DOHH2 (cell line): ENCODE measurements around the gene CETN1.
A peak's percentile ranks its signal among the peaks of the same experiment; 100 is the strongest.

Source experiments
- H3F3A ChIP-seq: fragments of 200-600 bp; sonication (generic), shearing (Covaris generic); 2 replicates; pipeline ENCODE4 v1.6.0; 2016; ENCODE audit warnings: antibody characterized with exemption, mild to moderate bottlenecking; ENCODE audit not compliant: control insufficient read depth, insufficient read depth
- H3K27ac ChIP-seq: fragments of 200-600 bp; sonication (generic); 2 replicates; pipeline ENCODE4 v1.5.1; 2014; ENCODE audit warnings: low read depth, mild to moderate bottlenecking, low read length, moderate library complexity
- H3K27me3 ChIP-seq: fragments of 200-600 bp; sonication (generic); 2 replicates; pipeline ENCODE4 v1.6.1; 2014; ENCODE audit warnings: mild to moderate bottlenecking, low read length, mixed read lengths; ENCODE audit not compliant: control insufficient read depth
- H3K36me3 ChIP-seq: fragments of 200-600 bp; sonication (generic); 2 replicates; pipeline ENCODE4 v1.6.1; 2014; ENCODE audit warnings: mild to moderate bottlenecking, low read length, moderate library complexity, mixed read lengths; ENCODE audit not compliant: control insufficient read depth
- H3K4me1 ChIP-seq: fragments of 200-600 bp; sonication (generic); 2 replicates; pipeline ENCODE4 v1.6.1; 2014; ENCODE audit warnings: mild to moderate bottlenecking, low read length, mixed read lengths; ENCODE audit not compliant: control insufficient read depth
- H3K4me2 ChIP-seq: fragments of 200-600 bp; sonication (generic); 2 replicates; pipeline ENCODE4 v1.6.0; 2014; ENCODE audit warnings: mild to moderate bottlenecking, low read length, moderate library complexity
- H3K4me3 ChIP-seq: fragments of 200-600 bp; sonication (generic); 2 replicates; pipeline ENCODE4 v1.5.1; 2014; ENCODE audit warnings: mild to moderate bottlenecking, low read length, mixed read lengths
- H3K79me2 ChIP-seq: fragments of 200-600 bp; sonication (generic); 2 replicates; pipeline ENCODE4 v1.6.1; 2014; ENCODE audit warnings: mild to moderate bottlenecking, low read length, mixed read lengths; ENCODE audit not compliant: control insufficient read depth
- H3K9me2 ChIP-seq: fragments of 200-600 bp; sonication (generic); replicated peaks from 2 replicates; pipeline ENCODE4 v1.6.1; 2014; ENCODE audit warnings: mild to moderate bottlenecking, low read length, mixed read lengths; ENCODE audit not compliant: control insufficient read depth
- H3K9me3 ChIP-seq: fragments of 200-600 bp; sonication (generic); 2 replicates; pipeline ENCODE4 v1.6.1; 2014; ENCODE audit warnings: antibody characterized with exemption, low read length, mixed read lengths; ENCODE audit not compliant: control insufficient read depth, insufficient read depth
- H4K20me1 ChIP-seq: fragments of 200-600 bp; sonication (generic); 2 replicates; pipeline ENCODE4 v1.6.0; 2014; ENCODE audit warnings: low read depth, mild to moderate bottlenecking, antibody characterized with exemption, low read length, moderate library complexity; ENCODE audit not compliant: control insufficient read depth, insufficient read depth
- CTCF ChIP-seq: fragments of 200-600 bp; sonication (generic); IDR thresholded peaks from one replicate; pipeline ENCODE4 v1.5.1; 2014; ENCODE audit warnings: antibody characterized with exemption, mild to moderate bottlenecking, low read depth, low read length; ENCODE audit not compliant: poor library complexity, severe bottlenecking
- EZH2phosphoT487 ChIP-seq: fragments of 200-600 bp; sonication (generic); IDR thresholded peaks from 2 replicates; pipeline ENCODE4 v1.6.1; 2017; ENCODE audit warnings: borderline replicate concordance, mild to moderate bottlenecking, antibody characterized with exemption, low read length, moderate library complexity, mixed read lengths

Gene CETN1

GRCh38 chr18:596288-596881 is 16.2 kb downstream of the CETN1 start:
- TF ChIP-seq CTCF (no peak), EZH2phosphoT487 (no peak)
- peak overlapping the region; percentile 34 for H3K4me2 ChIP-seq
- 0 out of 2 replicates have a peak, but pooled peaks cover 2% of the 10 kb centered on the region for H3K27me3 ChIP-seq
- H3K79me2 ChIP-seq = no peaks in the 10 kb centered on the region
- H4K20me1 ChIP-seq = no peaks in the 10 kb centered on the region
- H3K4me1 ChIP-seq = peaks cover 8% of the 10 kb centered on the region
- H3K4me3 ChIP-seq = peak overlapping the region; percentile 26
- peaks cover 3% of the 10 kb centered on the region; the same call in 1 of the 2 replicates for H3K9me3 ChIP-seq
- H3K9me2 ChIP-seq = no peaks in the 10 kb centered on the region
- no peak overlapping the region for H3K27ac ChIP-seq
- peaks cover 5% of the 10 kb centered on the region; the same call in 1 of the 2 replicates for H3F3A ChIP-seq
- H3K36me3 ChIP-seq = no peaks in the 10 kb centered on the region

- TF ChIP-seq CTCF (no peak), EZH2phosphoT487 (no peak)
- Histone ChIP-seq H3K4me3 (no peak overlapping the region), H3K27me3 (peaks cover 5% of the 10 kb centered on the region; the same call in 1 of the 2 replicates), H3K4me2 (no peak overlapping the region), H3K4me1 (peaks cover 8% of the 10 kb centered on the region), H3K9me2 (no peaks in the 10 kb centered on the region), H3F3A (peaks cover 5% of the 10 kb centered on the region; the same call in 1 of the 2 replicates), H3K9me3 (peaks cover 3% of the 10 kb centered on the region; the same call in 1 of the 2 replicates), H4K20me1 (no peaks in the 10 kb centered on the region), H3K79me2 (no peaks in the 10 kb centered on the region), H3K27ac (no peak overlapping the region), H3K36me3 (no peaks in the 10 kb centered on the region)
Observed at GRCh38 chr18:598124-598589, 18.0 kb downstream of the CETN1 start.

- Histone ChIP-seq H3F3A (peaks cover 5% of the 10 kb centered on the region; the same call in 1 of the 2 replicates), H3K4me3 (no peak overlapping the region), H3K4me1 (peaks cover 8% of the 10 kb centered on the region), H4K20me1 (no peaks in the 10 kb centered on the region), H3K9me2 (no peaks in the 10 kb centered on the region), H3K9me3 (peaks cover 3% of the 10 kb centered on the region; the same call in 1 of the 2 replicates), H3K27ac (no peak overlapping the region), H3K79me2 (no peaks in the 10 kb centered on the region), H3K4me2 (no peak overlapping the region), H3K36me3 (no peaks in the 10 kb centered on the region), H3K27me3 (peaks cover 5% of the 10 kb centered on the region; the same call in 1 of the 2 replicates)
- TF ChIP-seq CTCF (no peak), EZH2phosphoT487 (no peak)
Observed at GRCh38 chr18:600107-600506, 19.9 kb downstream of the CETN1 start.
